ENCODE data around the gene INVS. TPM values are rescaled to one million over a fixed set of nuclear protein-coding genes. Genes with fewer than 3 reads are reported as not detected.

Gene INVS
- total and polyA plus RNA-seq, 2 experiments from 2014 or later = 4.1 to 8.7 TPM

DNA sequence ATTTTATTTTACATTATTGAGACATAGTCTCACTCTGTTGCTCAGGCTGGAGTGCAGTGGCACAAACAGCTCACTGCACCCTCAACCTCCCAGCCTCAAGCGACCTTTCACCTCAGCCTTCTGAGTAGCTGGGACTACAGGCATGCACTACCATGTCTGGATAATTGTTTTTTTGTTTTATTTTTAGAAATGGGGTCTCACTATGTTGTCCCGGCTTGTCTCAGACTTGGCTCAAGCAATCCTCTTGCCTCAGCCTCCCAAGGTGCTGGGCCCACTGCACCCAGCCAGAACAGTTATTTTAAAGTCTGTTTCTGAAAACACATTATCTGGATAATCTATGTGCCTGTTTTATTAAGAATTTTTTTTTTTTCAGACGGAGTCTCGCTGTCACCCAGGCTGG lies 191.7 kb downstream of the INVS start (continued):
- TF ChIP-seq ZNF114 (CRISPR knock-in tag; IDR thresholded peaks at IDR 0.05) (no peak), ZNF331 (CRISPR knock-in tag; IDR thresholded peaks at IDR 0.05; ENCODE audit: low read depth) (no peak), JUNB (IDR thresholded peaks at IDR 0.05; ENCODE audit: unreplicated experiment) (no peak), STAT1 (IDR thresholded peaks at IDR 0.05; ENCODE audit: unreplicated experiment) (no peak), CREB1 (CRISPR knock-in tag; IDR thresholded peaks at IDR 0.05; ENCODE audit: low read depth) (no peak), EZH2phosphoT487 (IDR thresholded peaks at IDR 0.05; ENCODE audit: unreplicated experiment) (no peak), POLR2AphosphoS5 (IDR thresholded peaks at IDR 0.05; ENCODE audit: low read depth) (no peak), NANOG (IDR thresholded peaks at IDR 0.05; ENCODE audit: borderline replicate concordance) (no peak), EZH2 (IDR thresholded peaks at IDR 0.05; ENCODE audit: low read depth, unreplicated experiment) (no peak)
- TF ChIP-seq, protein P1, sequence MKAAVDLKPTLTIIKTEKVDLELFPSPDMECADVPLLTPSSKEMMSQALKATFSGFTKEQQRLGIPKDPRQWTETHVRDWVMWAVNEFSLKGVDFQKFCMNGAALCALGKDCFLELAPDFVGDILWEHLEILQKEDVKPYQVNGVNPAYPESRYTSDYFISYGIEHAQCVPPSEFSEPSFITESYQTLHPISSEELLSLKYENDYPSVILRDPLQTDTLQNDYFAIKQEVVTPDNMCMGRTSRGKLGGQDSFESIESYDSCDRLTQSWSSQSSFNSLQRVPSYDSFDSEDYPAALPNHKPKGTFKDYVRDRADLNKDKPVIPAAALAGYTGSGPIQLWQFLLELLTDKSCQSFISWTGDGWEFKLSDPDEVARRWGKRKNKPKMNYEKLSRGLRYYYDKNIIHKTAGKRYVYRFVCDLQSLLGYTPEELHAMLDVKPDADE (IDR thresholded peaks at IDR 0.05) = no peak
- TF ChIP-seq, protein P2, sequence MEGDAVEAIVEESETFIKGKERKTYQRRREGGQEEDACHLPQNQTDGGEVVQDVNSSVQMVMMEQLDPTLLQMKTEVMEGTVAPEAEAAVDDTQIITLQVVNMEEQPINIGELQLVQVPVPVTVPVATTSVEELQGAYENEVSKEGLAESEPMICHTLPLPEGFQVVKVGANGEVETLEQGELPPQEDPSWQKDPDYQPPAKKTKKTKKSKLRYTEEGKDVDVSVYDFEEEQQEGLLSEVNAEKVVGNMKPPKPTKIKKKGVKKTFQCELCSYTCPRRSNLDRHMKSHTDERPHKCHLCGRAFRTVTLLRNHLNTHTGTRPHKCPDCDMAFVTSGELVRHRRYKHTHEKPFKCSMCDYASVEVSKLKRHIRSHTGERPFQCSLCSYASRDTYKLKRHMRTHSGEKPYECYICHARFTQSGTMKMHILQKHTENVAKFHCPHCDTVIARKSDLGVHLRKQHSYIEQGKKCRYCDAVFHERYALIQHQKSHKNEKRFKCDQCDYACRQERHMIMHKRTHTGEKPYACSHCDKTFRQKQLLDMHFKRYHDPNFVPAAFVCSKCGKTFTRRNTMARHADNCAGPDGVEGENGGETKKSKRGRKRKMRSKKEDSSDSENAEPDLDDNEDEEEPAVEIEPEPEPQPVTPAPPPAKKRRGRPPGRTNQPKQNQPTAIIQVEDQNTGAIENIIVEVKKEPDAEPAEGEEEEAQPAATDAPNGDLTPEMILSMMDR (conservative IDR thresholded peaks at IDR 0.05; ENCODE audit: low read depth in 2 of 2) = no peak
- TF ChIP-seq, protein P3, sequence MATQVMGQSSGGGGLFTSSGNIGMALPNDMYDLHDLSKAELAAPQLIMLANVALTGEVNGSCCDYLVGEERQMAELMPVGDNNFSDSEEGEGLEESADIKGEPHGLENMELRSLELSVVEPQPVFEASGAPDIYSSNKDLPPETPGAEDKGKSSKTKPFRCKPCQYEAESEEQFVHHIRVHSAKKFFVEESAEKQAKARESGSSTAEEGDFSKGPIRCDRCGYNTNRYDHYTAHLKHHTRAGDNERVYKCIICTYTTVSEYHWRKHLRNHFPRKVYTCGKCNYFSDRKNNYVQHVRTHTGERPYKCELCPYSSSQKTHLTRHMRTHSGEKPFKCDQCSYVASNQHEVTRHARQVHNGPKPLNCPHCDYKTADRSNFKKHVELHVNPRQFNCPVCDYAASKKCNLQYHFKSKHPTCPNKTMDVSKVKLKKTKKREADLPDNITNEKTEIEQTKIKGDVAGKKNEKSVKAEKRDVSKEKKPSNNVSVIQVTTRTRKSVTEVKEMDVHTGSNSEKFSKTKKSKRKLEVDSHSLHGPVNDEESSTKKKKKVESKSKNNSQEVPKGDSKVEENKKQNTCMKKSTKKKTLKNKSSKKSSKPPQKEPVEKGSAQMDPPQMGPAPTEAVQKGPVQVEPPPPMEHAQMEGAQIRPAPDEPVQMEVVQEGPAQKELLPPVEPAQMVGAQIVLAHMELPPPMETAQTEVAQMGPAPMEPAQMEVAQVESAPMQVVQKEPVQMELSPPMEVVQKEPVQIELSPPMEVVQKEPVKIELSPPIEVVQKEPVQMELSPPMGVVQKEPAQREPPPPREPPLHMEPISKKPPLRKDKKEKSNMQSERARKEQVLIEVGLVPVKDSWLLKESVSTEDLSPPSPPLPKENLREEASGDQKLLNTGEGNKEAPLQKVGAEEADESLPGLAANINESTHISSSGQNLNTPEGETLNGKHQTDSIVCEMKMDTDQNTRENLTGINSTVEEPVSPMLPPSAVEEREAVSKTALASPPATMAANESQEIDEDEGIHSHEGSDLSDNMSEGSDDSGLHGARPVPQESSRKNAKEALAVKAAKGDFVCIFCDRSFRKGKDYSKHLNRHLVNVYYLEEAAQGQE (IDR thresholded peaks at IDR 0.05; ENCODE audit: unreplicated experiment) = no peak

DNA sequence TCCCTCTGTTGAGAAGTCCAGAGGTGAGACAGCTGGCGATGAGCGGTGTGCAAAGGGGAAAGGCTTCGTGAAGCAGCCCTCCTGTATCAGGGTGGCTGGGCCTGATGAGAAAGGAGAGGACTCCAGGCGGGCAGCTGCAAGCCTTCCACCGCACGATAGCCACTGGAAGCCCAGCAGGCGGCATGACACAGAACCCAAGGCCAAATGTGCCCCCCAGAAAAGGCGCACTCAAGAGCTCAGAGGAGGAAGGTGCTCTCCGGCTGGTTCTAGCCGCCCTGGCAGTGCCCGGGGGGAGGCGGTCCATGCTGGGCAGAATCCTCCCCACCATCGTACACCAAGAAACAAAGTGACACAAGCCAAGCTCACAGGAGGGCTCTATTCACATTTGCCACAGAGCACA lies 193.4 kb downstream of the INVS start:
- no peak for DNase-seq (ENCODE audit: low spot score)
- 0 out of 2 replicates have a peak, but pooled peaks cover 4% of the 10 kb centered on the region for H3F3A ChIP-seq (replicated peaks; ENCODE audit: low read depth)
- Mint-ChIP-seq H3K9me3 (peaks cover 11% of the 10 kb centered on the region), H3K27ac (no peak overlapping the region), H3K27me3 (ENCODE audit: insufficient read depth, low read depth, poor library complexity) (peaks cover 2% of the 10 kb centered on the region), H3K36me3 (ENCODE audit: low read depth) (peaks cover 77% of the 10 kb centered on the region), H3K4me1 (no peaks in the 10 kb centered on the region), H3K4me3 (no peak overlapping the region)
- no peak overlapping the region for H3K4me3 ChIP-seq
- H3K27me3 ChIP-seq (ENCODE audit: insufficient read depth) = no peaks in the 10 kb centered on the region
- H3K4me2 ChIP-seq = no peak overlapping the region
- no peak overlapping the region for H3K27ac ChIP-seq (ENCODE audit: low read depth)
- peaks cover 24% of the 10 kb centered on the region for H3K36me3 ChIP-seq (ENCODE audit: insufficient read depth)
- 0 out of 2 replicates have a peak, but pooled peaks cover 7% of the 10 kb centered on the region for H3K79me2 ChIP-seq (replicated peaks; ENCODE audit: insufficient read depth)
- ATAC-seq = no peak
- no peak overlapping the region for H2AFZ ChIP-seq
- H3K9me2 ChIP-seq (ENCODE audit: insufficient read depth) = peaks cover 6% of the 10 kb centered on the region
- H3K4me1 ChIP-seq (ENCODE audit: insufficient read depth) = no peaks in the 10 kb centered on the region
- H4K20me1 ChIP-seq (replicated peaks; ENCODE audit: insufficient read depth) = peaks cover 24% of the 10 kb centered on the region
- TF ChIP-seq, protein P2 (conservative IDR thresholded peaks at IDR 0.05; ENCODE audit: low read depth in 2 of 2) = no peak
- no peak for TF ChIP-seq ZNF331 (CRISPR knock-in tag; IDR thresholded peaks at IDR 0.05; ENCODE audit: low read depth)

All from GM23338 (cell line).